Measurements from ENCODE around the gene ARID5B.

DNA sequence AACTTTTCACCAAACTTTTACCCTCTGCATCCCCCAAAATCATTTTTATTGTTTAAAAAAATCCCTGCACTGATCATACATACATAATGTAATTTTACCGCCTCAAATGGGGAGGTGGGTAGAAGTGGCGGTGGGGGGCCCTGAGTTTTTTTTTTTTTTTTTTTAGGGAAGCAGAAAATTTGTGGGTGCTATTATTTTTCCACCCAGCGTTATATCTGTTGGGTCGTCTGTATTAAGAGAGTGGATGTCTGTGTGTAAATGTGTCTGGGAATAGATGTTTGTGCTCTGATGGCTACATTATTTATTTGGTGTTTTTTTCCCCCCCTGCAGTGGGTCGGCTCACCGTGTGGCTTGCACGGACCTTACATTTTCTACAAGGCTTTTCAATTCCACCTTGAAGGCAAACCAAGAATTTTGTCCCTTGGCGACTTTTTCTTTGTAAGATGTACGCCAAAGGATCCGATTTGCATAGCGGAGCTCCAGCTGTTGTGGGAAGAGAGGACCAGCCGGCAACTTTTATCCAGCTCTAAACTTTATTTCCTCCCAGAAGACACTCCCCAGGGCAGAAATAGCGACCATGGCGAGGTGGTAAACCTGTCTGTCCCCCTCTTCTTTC is 438 bp downstream of the ARID5B start:
- TF ChIP-seq, protein P1, sequence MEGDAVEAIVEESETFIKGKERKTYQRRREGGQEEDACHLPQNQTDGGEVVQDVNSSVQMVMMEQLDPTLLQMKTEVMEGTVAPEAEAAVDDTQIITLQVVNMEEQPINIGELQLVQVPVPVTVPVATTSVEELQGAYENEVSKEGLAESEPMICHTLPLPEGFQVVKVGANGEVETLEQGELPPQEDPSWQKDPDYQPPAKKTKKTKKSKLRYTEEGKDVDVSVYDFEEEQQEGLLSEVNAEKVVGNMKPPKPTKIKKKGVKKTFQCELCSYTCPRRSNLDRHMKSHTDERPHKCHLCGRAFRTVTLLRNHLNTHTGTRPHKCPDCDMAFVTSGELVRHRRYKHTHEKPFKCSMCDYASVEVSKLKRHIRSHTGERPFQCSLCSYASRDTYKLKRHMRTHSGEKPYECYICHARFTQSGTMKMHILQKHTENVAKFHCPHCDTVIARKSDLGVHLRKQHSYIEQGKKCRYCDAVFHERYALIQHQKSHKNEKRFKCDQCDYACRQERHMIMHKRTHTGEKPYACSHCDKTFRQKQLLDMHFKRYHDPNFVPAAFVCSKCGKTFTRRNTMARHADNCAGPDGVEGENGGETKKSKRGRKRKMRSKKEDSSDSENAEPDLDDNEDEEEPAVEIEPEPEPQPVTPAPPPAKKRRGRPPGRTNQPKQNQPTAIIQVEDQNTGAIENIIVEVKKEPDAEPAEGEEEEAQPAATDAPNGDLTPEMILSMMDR (IDR thresholded peaks at IDR 0.05): no peak
- no peak for TF ChIP-seq POLR2A (IDR thresholded peaks at IDR 0.05)
